Endometrium (tissue), 2 donors: ENCODE results near the gene PTPN7.
"Not testable (repeated sequence)": the region's sequence is repeated elsewhere in the genome, so short reads cannot be mapped to it uniquely, and the experiment has no call there.

Experiments used
- FAIRE-seq: peaks from 2 replicates; lab custom pipeline; 2012; peaks lifted over from hg19 to GRCh38; lab: Jason Lieb, UNC
- donor health status: control.
- donor health status: control.

PTPN7 gene

GRCh38 chr1:202189918-202190715 is 29.7 kb upstream of the PTPN7 start:
- no peak for FAIRE-seq

- no peak for FAIRE-seq
These were observed 28.8 kb upstream of the PTPN7 start for GRCh38 chr1:202189001-202189790.

GRCh38 chr1:202187697-202188407 is 27.4 kb upstream of the PTPN7 start:
- FAIRE-seq = no peak

- FAIRE-seq = no peak
These were observed 26.8 kb upstream of the PTPN7 start for GRCh38 chr1:202187041-202187671.

GRCh38 chr1:202186327-202186726 is 25.9 kb upstream of the PTPN7 start:
- no peak for FAIRE-seq

- no peak for FAIRE-seq
These were observed 24.5 kb upstream of the PTPN7 start for GRCh38 chr1:202184750-202185460.

- no peak for FAIRE-seq
These were observed 21.9 kb upstream of the PTPN7 start for GRCh38 chr1:202182040-202182877.

GRCh38 chr1:202181586-202181985 is 21.2 kb upstream of the PTPN7 start:
- no peak for FAIRE-seq

- not testable (repeated sequence) for FAIRE-seq
These were observed 20.3 kb upstream of the PTPN7 start for GRCh38 chr1:202180751-202181139.

GRCh38 chr1:202179828-202180750 is 19.7 kb upstream of the PTPN7 start:
- FAIRE-seq = no peak

- no peak for FAIRE-seq
These were observed 16.8 kb upstream of the PTPN7 start for GRCh38 chr1:202176949-202177927.

GRCh38 chr1:202173993-202174392 is 13.6 kb upstream of the PTPN7 start:
- FAIRE-seq = no peak

- no peak for FAIRE-seq
These were observed 11.6 kb upstream of the PTPN7 start for GRCh38 chr1:202172015-202172355.

- no peak for FAIRE-seq
These were observed 11.1 kb upstream of the PTPN7 start for GRCh38 chr1:202171292-202172014.

GRCh38 chr1:202170726-202171125 is 10.3 kb upstream of the PTPN7 start:
- FAIRE-seq = no peak

GRCh38 chr1:202168861-202169260 is 8.5 kb upstream of the PTPN7 start:
- no peak for FAIRE-seq

GRCh38 chr1:202167708-202168415 is 7.5 kb upstream of the PTPN7 start:
- FAIRE-seq = no peak
